PFSK-1 (cell line): Measurements from ENCODE around the gene ABCG1.

Source experiments
- FOXP2 ChIP-seq: optimal IDR thresholded peaks from 2 replicates; pipeline ENCODE3; 2011; ENCODE audit warnings: borderline replicate concordance, control low read depth, inconsistent platforms; ENCODE audit not compliant: insufficient read depth; ENCODE audit errors: extremely low read length, extremely low read depth
- POLR2AphosphoS5 ChIP-seq: IDR thresholded peaks from 2 replicates; pipeline ENCODE4 v1.6.1; 2012; ENCODE audit warnings: low read depth, mild to moderate bottlenecking, control low read depth, low read length, moderate library complexity
- SIN3A ChIP-seq: IDR thresholded peaks from 2 replicates; pipeline ENCODE4 v1.6.1; 2012; ENCODE audit warnings: mild to moderate bottlenecking, low read length, moderate library complexity, borderline replicate concordance; ENCODE audit not compliant: insufficient read depth
- TAF1 ChIP-seq: IDR thresholded peaks from 2 replicates; pipeline ENCODE4 v1.6.1; 2012; ENCODE audit warnings: low read length, control low read depth, borderline replicate concordance; ENCODE audit not compliant: insufficient read depth
- TF ChIP-seq, protein P1 (sequence below), 2 experiments: IDR thresholded peaks; 2 replicates each; pipeline versions ENCODE4 v1.6.1 to v1.8.0; 2011 to 2012; ENCODE audit warnings: low read depth in 2 of 2, low read length in 2 of 2, control low read depth in 1 of 2, inconsistent platforms in 1 of 2, mild to moderate bottlenecking in 1 of 2, moderate library complexity in 1 of 2; ENCODE audit not compliant: insufficient read depth in 1 of 2

ABCG1 gene

DNA sequence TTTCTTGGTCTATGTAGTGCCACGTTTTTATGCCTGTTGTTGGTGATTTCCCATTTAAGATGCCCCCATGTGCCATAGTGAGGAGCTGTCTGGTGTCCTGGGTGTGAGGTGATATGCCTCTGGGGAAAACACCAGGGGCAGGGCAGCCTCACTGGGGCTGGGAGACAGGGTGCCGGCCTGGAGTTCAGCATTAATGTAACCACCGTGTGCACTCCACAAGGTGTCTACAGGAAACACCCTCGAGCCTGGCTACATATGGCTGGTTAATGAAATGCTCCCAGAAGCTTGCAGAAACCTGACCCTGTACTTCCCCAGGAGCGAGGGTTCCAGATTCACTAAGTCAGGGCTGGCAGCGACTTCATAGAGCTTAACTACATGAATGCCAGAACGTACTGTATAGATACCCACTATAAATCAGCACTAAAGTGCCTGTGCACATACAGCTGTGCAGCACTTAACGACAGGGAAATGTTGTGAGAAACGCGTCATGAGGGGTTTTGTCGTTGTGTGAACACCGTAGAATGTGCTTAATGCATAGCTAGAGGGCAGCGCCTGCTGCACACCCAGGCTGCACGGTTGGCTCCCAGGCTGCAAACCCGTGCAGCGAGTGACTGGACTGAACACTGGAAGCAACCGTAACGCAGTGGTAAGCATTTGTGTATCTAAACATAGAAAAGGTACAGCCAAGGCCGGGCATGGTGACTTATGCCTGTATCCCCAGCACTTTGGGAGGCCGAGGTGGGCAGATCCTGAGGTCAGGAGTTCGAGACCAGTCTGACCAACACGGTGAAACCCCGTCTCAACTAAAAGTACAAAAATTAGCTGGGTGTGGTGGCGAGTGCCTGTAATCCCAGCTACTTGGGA, 121.5 kb downstream of the ABCG1 start:
- TF ChIP-seq POLR2AphosphoS5 (no peak), FOXP2 (no peak), SIN3A (no peak), TAF1 (no peak)
- TF ChIP-seq, protein P1, sequence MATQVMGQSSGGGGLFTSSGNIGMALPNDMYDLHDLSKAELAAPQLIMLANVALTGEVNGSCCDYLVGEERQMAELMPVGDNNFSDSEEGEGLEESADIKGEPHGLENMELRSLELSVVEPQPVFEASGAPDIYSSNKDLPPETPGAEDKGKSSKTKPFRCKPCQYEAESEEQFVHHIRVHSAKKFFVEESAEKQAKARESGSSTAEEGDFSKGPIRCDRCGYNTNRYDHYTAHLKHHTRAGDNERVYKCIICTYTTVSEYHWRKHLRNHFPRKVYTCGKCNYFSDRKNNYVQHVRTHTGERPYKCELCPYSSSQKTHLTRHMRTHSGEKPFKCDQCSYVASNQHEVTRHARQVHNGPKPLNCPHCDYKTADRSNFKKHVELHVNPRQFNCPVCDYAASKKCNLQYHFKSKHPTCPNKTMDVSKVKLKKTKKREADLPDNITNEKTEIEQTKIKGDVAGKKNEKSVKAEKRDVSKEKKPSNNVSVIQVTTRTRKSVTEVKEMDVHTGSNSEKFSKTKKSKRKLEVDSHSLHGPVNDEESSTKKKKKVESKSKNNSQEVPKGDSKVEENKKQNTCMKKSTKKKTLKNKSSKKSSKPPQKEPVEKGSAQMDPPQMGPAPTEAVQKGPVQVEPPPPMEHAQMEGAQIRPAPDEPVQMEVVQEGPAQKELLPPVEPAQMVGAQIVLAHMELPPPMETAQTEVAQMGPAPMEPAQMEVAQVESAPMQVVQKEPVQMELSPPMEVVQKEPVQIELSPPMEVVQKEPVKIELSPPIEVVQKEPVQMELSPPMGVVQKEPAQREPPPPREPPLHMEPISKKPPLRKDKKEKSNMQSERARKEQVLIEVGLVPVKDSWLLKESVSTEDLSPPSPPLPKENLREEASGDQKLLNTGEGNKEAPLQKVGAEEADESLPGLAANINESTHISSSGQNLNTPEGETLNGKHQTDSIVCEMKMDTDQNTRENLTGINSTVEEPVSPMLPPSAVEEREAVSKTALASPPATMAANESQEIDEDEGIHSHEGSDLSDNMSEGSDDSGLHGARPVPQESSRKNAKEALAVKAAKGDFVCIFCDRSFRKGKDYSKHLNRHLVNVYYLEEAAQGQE (IDR thresholded peaks at IDR 0.05; ENCODE audit: insufficient read depth in 1 of 2, low read depth in 2 of 2, low read length in 2 of 2): no peak

DNA sequence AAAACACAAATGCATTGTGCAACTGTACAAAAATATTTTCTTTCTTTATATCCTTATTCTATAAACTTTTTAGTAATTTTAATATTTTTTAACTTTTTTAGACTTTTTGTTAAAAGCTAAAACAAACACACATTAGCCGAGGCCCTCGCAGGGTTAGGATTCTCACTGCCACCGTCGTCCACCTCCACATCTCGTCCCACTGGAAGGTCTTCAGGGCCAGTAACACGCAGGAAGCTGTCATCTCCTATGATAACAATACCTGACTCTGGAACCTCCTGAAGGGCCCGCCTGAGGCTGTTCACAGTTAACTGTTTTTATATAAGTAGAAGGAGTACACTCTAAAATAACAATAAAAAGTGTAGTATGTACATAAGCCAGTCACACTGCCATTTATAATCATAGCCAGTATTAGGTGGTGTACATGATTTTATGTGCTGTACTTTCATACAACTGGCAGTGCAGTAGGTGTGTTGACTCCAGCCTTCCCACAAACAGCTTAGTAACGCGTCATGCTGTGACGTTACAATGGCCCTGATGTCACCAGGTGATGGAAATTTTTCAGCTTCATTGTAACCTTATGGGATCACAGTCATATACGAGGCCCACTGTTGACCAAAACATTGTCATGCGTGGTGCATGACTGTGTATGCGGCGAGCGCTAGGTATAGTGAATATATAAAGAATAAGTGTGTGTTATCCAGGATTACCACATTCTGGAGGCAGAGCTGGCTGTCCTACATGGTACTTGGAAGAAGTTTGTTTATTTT, 123.0 kb downstream of the ABCG1 start:
- TF ChIP-seq, protein P1 (IDR thresholded peaks at IDR 0.05; ENCODE audit: insufficient read depth in 1 of 2, low read depth in 2 of 2, low read length in 2 of 2): no peak
- TF ChIP-seq TAF1 (no peak), SIN3A (no peak), FOXP2 (no peak), POLR2AphosphoS5 (no peak)

DNA sequence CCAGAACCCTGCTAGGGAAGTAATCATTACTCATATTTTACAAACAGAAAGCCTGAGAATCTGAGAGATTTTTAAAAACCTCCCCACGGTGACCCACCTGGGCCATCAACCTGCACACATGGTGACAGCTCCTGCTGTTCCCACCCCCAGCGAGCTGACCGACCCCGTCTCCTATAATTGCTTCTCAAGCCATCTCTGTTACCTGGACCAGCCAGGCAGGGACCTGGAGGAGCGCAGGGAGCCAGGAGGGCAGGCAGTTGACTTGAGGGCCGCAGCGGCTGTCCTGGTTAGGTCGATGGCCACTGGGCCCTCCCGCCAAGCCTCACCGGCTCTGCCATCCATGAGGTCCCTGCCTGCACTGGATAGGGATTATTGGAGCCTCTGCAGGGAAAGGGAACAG, 124.2 kb downstream of the ABCG1 start:
- TF ChIP-seq TAF1 (no peak), FOXP2 (no peak), SIN3A (no peak), POLR2AphosphoS5 (no peak)
- TF ChIP-seq, protein P1 (IDR thresholded peaks at IDR 0.05; ENCODE audit: insufficient read depth in 1 of 2, low read depth in 2 of 2, low read length in 2 of 2): no peak

- TF ChIP-seq FOXP2 (no peak), POLR2AphosphoS5 (no peak)
- TF ChIP-seq, protein P1 (IDR thresholded peaks at IDR 0.05; ENCODE audit: insufficient read depth in 1 of 2, low read depth in 2 of 2, low read length in 2 of 2): no peak
Measured at GRCh38 chr21:42343556-42343955, 124.6 kb downstream of the ABCG1 start.
